GM23248 (cell line): ENCODE measurements around the gene C1orf116. TPM values are rescaled to one million over a fixed set of nuclear protein-coding genes. Genes with fewer than 3 reads are reported as not detected.
"Not testable (repeated sequence)": the region's sequence is repeated elsewhere in the genome, so short reads cannot be mapped to it uniquely, and the experiment has no call there.

Experiments used
- DNase-seq: peaks from one replicate; pipeline ENCODE4 v3.0.0-alpha.2; 2015
- H2AFZ ChIP-seq: fragments of 200-600 bp; sonication (generic); 2 replicates; pipeline ENCODE4 v1.6.1; 2016; ENCODE audit warnings: antibody characterized with exemption
- H3F3A ChIP-seq: fragments of 200-600 bp; sonication (generic); 2 replicates; pipeline ENCODE4 v1.6.1; 2016; ENCODE audit warnings: mild to moderate bottlenecking, antibody characterized with exemption, mixed run types; ENCODE audit not compliant: insufficient read depth
- H3K27ac ChIP-seq: fragments of 200-600 bp; sonication (generic); 2 replicates; pipeline ENCODE4 v1.5.1; 2016; ENCODE audit warnings: mild to moderate bottlenecking
- H3K27me3 ChIP-seq: fragments of 200-600 bp; sonication (generic); replicated peaks from 2 replicates; pipeline ENCODE4 v1.6.1; 2016; ENCODE audit warnings: mild to moderate bottlenecking; ENCODE audit not compliant: insufficient read depth
- H3K36me3 ChIP-seq: fragments of 200-600 bp; sonication (generic); 2 replicates; pipeline ENCODE4 v1.6.1; 2016; ENCODE audit warnings: low read depth, mild to moderate bottlenecking
- H3K4me1 ChIP-seq: fragments of 200-600 bp; sonication (generic); 2 replicates; pipeline ENCODE4 v1.6.1; 2016; ENCODE audit warnings: mild to moderate bottlenecking; ENCODE audit not compliant: insufficient read depth
- H3K4me2 ChIP-seq: fragments of 200-600 bp; sonication (generic); one replicate; pipeline ENCODE4 v1.6.1; 2016; ENCODE audit warnings: mild to moderate bottlenecking; ENCODE audit not compliant: unreplicated experiment
- H3K4me3 ChIP-seq: fragments of 200-600 bp; sonication (generic); 2 replicates; pipeline ENCODE4 v1.5.1; 2016; ENCODE audit warnings: mild to moderate bottlenecking
- H3K79me2 ChIP-seq: fragments of 200-600 bp; sonication (generic); 2 replicates; pipeline ENCODE4 v1.6.1; 2016; ENCODE audit warnings: mild to moderate bottlenecking; ENCODE audit not compliant: insufficient read depth
- H3K9ac ChIP-seq: fragments of 200-600 bp; sonication (generic); 2 replicates; pipeline ENCODE4 v1.6.1; 2016; ENCODE audit warnings: mild to moderate bottlenecking
- H3K9me2 ChIP-seq: fragments of 200-600 bp; sonication (generic); 2 replicates; pipeline ENCODE4 v1.6.1; 2016; ENCODE audit warnings: mixed run types, mild to moderate bottlenecking, moderate library complexity; ENCODE audit not compliant: insufficient read depth
- H3K9me3 ChIP-seq: fragments of 200-600 bp; sonication (generic); one replicate; pipeline ENCODE4 v1.6.1; 2017; ENCODE audit warnings: low read depth
- H4K20me1 ChIP-seq: fragments of 200-600 bp; sonication (generic); 2 replicates; pipeline ENCODE4 v1.6.0; 2016; ENCODE audit not compliant: insufficient read depth
- EZH2 ChIP-seq: fragments of 200-600 bp; sonication (generic); IDR thresholded peaks from 2 replicates; pipeline ENCODE4 v1.6.1; 2018; ENCODE audit warnings: antibody characterized with exemption, mild to moderate bottlenecking; ENCODE audit not compliant: insufficient read depth, poor library complexity, severe bottlenecking
- EZH2phosphoT487 ChIP-seq: fragments of 200-600 bp; sonication (generic); IDR thresholded peaks from 2 replicates; pipeline ENCODE4 v1.6.1; 2018; ENCODE audit warnings: antibody characterized with exemption, moderate library complexity, mild to moderate bottlenecking, low read depth; ENCODE audit not compliant: insufficient read depth
- WGBS, 2 experiments: methylation state at CpG; one replicate each; pipeline ENCODE4 v1.1.6; 2015 to 2017; ENCODE audit warnings: low lambda C conversion rate in 2 of 2, low coverage in 1 of 2; ENCODE audit errors: missing lambda C conversion rate in 2 of 2; 5-methylcytosine and 5-hydroxymethylcytosine counted together
- in situ Hi-C: fragments of 300-500 bp; cut with MboI; formaldehyde crosslinking; loops from 2 replicates; pipeline ENCODE4 v1.15.0; 2020
- polyA plus RNA-seq: library from polyadenylated mRNA; unstranded; fragments of >200 nt; fragmentation: Nextera tagmentation; extraction: Ambion mirVana; gene quantifications from 2 replicates; pipeline ENCODE4 v1.2.1, GENCODE V29; 2016
- total RNA-seq: library from RNA; depleted of rRNA; stranded (reverse); fragments of >200 nt; shearing (Covaris generic); gene quantifications from 2 replicates; pipeline ENCODE4 v1.2.3, GENCODE V29; 2014

The C1orf116 gene
- total and polyA plus RNA-seq, 2 experiments from 2014 or later: not detected

- Histone ChIP-seq H2AFZ (no peak overlapping the region), H3K4me1 (peaks cover 44% of the 10 kb centered on the region), H3K9me2 (no peaks in the 10 kb centered on the region), H3K27ac (no peak overlapping the region), H3F3A (peaks cover 21% of the 10 kb centered on the region), H3K9me3 (no peaks in the 10 kb centered on the region), H3K9ac (peak overlapping the region; percentile 1; the same call in 1 of the 2 replicates), H3K79me2 (peaks cover 66% of the 10 kb centered on the region), H3K36me3 (peaks cover 28% of the 10 kb centered on the region), H3K27me3 (no peaks in the 10 kb centered on the region), H4K20me1 (no peaks in the 10 kb centered on the region; the same call in 1 of the 2 replicates), H3K4me3 (no peak overlapping the region), H3K4me2 (peak overlapping the region; percentile 1)
- TF ChIP-seq EZH2phosphoT487 (no peak), EZH2 (no peak)
- 100% methylated on average over 1 of the region's 1 CpG for WGBS, 2 experiments
- in situ Hi-C loops: no loop called here
- DNase-seq: no peak
Measured at GRCh38 chr1:207047505-207047904, 14.9 kb upstream of the C1orf116 start.

GRCh38 chr1:207045453-207045852 is 12.9 kb upstream of the C1orf116 start:
- H2AFZ ChIP-seq: no peak overlapping the region
- H3K27ac ChIP-seq: no peak overlapping the region
- H3K4me3 ChIP-seq: no peak overlapping the region
- WGBS, 2 experiments: 59 to 72% methylated on average over 2 of the region's 2 CpGs
- in situ Hi-C loops: no loop called here
- H3K79me2 ChIP-seq: peaks cover 64% of the 10 kb centered on the region
- H3F3A ChIP-seq: peaks cover 12% of the 10 kb centered on the region
- TF ChIP-seq EZH2 (no peak), EZH2phosphoT487 (no peak)
- H3K9ac ChIP-seq: no peak overlapping the region
- peak; percentile 15 for DNase-seq
- H3K4me2 ChIP-seq: peak overlapping the region; percentile 27
- no peaks in the 10 kb centered on the region; the same call in 1 of the 2 replicates for H4K20me1 ChIP-seq
- H3K9me2 ChIP-seq: no peaks in the 10 kb centered on the region
- peaks cover 37% of the 10 kb centered on the region for H3K4me1 ChIP-seq
- no peaks in the 10 kb centered on the region for H3K9me3 ChIP-seq
- no peaks in the 10 kb centered on the region for H3K27me3 ChIP-seq
- peaks cover 28% of the 10 kb centered on the region for H3K36me3 ChIP-seq

GRCh38 chr1:207041397-207041796 is 8.8 kb upstream of the C1orf116 start:
- H3K9me2 ChIP-seq, H3K4me3 ChIP-seq, H3K9me3 ChIP-seq, DNase-seq, H3K27me3 ChIP-seq, H3K4me2 ChIP-seq, H2AFZ ChIP-seq, H4K20me1 ChIP-seq, H3K9ac ChIP-seq, in situ Hi-C loops, H3K36me3 ChIP-seq, H3K27ac ChIP-seq: not testable (repeated sequence)
- 86 to 100% methylated on average over 2 of the region's 2 CpGs for WGBS, 2 experiments
- peaks cover 23% of the 10 kb centered on the region for H3K79me2 ChIP-seq
- peaks cover 24% of the 10 kb centered on the region for H3F3A ChIP-seq
- peaks cover 25% of the 10 kb centered on the region for H3K4me1 ChIP-seq

- no peak for TF ChIP-seq EZH2
- TF ChIP-seq EZH2phosphoT487: no peak
- Histone ChIP-seq H3F3A (peaks cover 28% of the 10 kb centered on the region), H3K4me3 (no peak overlapping the region), H3K9me2 (no peaks in the 10 kb centered on the region), H3K4me2 (peak overlapping the region; percentile 52), H3K9ac (no peak overlapping the region), H3K27me3 (no peaks in the 10 kb centered on the region), H4K20me1 (no peaks in the 10 kb centered on the region), H3K79me2 (peaks cover 11% of the 10 kb centered on the region), H3K36me3 (no peaks in the 10 kb centered on the region), H3K9me3 (no peaks in the 10 kb centered on the region), H3K27ac (peak overlapping the region; percentile 32), H3K4me1 (peaks cover 26% of the 10 kb centered on the region), H2AFZ (peak overlapping the region; percentile 29; the same call in 1 of the 2 replicates)
- in situ Hi-C loops: no loop called here
- DNase-seq: peak; percentile 40
- 23 to 31% methylated on average over 3 of the region's 3 CpGs for WGBS, 2 experiments
Measured at GRCh38 chr1:207040181-207040533, 7.6 kb upstream of the C1orf116 start.
